Ovary (tissue), 9 donors: ENCODE results near the gene ZG16. TPM values are rescaled to one million over a fixed set of nuclear protein-coding genes. Genes with fewer than 3 reads are reported as not detected.
"Not testable (repeated sequence)": the region's sequence is repeated elsewhere in the genome, so short reads cannot be mapped to it uniquely, and the experiment has no call there.

ENCODE experiments used
- DNase-seq, 5 donors: peaks; one replicate each; pipeline ENCODE4 v3.0.0-alpha.2; 2019 to 2020
- H3K27ac ChIP-seq, 2 donors: fragments of 200-600 bp; one replicate each; pipeline versions ENCODE4 v1.5.1 to v1.8.0; 2019 to 2022
- H3K27me3 ChIP-seq: fragments of 200-600 bp; one replicate; pipeline ENCODE4 v1.8.0; 2022
- H3K36me3 ChIP-seq: fragments of 200-600 bp; sonication (generic); one replicate; pipeline ENCODE4 v1.5.1; 2019
- H3K4me1 ChIP-seq: one replicate; pipeline ENCODE4 v1.8.1; 2013; ENCODE audit warnings: mild to moderate bottlenecking, moderate library complexity; ENCODE audit not compliant: insufficient read depth
- H3K4me3 ChIP-seq: fragments of 200-600 bp; sonication (generic); one replicate; pipeline ENCODE4 v1.5.1; 2017
- H3K9me3 ChIP-seq, 2 donors: fragments of 200-600 bp in 1 of 2; sonication (generic) in 1 of 2; one replicate each; pipeline versions ENCODE4 v1.5.1 to v1.8.1; 2013 to 2019; ENCODE audit warnings: mild to moderate bottlenecking in 1 of 2, moderate library complexity in 1 of 2
- EP300 ChIP-seq: sonication (generic); formaldehyde crosslinking; IDR thresholded peaks from one replicate; pipeline ENCODE4 v1.6.1; 2017; ENCODE audit warnings: antibody characterized with exemption
- POLR2A ChIP-seq: fragments of 450-650 bp; IDR thresholded peaks from one replicate; pipeline ENCODE4 v1.6.1; 2017; ENCODE audit warnings: antibody characterized with exemption, mild to moderate bottlenecking, moderate library complexity
- WGBS, 3 donors: extraction: QIAGEN DNeasy Blood & Tissue Kit in 1 of 3; methylation state at CpG; one replicate each; pipeline versions ENCODE4 v1.1.5 to v1.1.7; 2013 to 2017; 5-methylcytosine and 5-hydroxymethylcytosine counted together
- intact Hi-C, 4 donors: fragments of 100-400 bp; cut with DNase I; formaldehyde crosslinking; loops; one replicate each; pipeline versions ENCODE4 v1.11.0 to v1.15.1; 2022 to 2023
- polyA plus RNA-seq, 2 donors: library from polyadenylated mRNA; stranded (reverse); fragments of 200-250 nt in 1 of 2; fragments of 350-450 nt in 1 of 2; fragmentation: Illumina TruSeq in 1 of 2; extraction: RNeasy Lipid Tissue Mini Kit (QIAGEN cat#74804) in 1 of 2; gene quantifications; one replicate each; pipeline ENCODE4 v1.2.3, GENCODE V29; 2013 to 2014
- total RNA-seq, 7 donors: library from RNA; depleted of rRNA in 2 of 7; stranded (reverse); fragments of >200 nt in 2 of 7; fragmentation: NEBNext Ultra II Directional in 3 of 7; extraction: Animal tissue kit (Norgen Biotek cat#: 25700) in 3 of 7; gene quantifications; one replicate each; pipeline versions ENCODE4 v1.1.0 to v1.2.4, GENCODE V29; 2016 to 2023
- TF ChIP-seq, protein P1 (sequence below), 3 donors: fragments of 450-650 bp in 2 of 3; fragments of 200-600 bp in 1 of 3; IDR thresholded peaks; one replicate each; pipeline versions ENCODE4 v1.5.1 to v1.8.0; 2016 to 2022; ENCODE audit warnings: antibody characterized with exemption in 3 of 3, mild to moderate bottlenecking in 1 of 3
- donor health status: DM: no; HTN: no; CAD: no; lungs with moderate emphysema.
- donor health status: DM: no; HTN: no; CAD: no.
- donor health status: Bipolar disorder and iron deficiency.
- donor health status: DM: yes; HTN: yes; CAD: no.
- donor health status: DM: no; HTN: no; CAD: no.
- donor health status: DM: yes; HTN: yes; CAD: no.

Gene ZG16
- total and polyA plus RNA-seq, 9 donors = 0.07 to 0.48 (median 0.15) TPM; not detected in 6

DNA sequence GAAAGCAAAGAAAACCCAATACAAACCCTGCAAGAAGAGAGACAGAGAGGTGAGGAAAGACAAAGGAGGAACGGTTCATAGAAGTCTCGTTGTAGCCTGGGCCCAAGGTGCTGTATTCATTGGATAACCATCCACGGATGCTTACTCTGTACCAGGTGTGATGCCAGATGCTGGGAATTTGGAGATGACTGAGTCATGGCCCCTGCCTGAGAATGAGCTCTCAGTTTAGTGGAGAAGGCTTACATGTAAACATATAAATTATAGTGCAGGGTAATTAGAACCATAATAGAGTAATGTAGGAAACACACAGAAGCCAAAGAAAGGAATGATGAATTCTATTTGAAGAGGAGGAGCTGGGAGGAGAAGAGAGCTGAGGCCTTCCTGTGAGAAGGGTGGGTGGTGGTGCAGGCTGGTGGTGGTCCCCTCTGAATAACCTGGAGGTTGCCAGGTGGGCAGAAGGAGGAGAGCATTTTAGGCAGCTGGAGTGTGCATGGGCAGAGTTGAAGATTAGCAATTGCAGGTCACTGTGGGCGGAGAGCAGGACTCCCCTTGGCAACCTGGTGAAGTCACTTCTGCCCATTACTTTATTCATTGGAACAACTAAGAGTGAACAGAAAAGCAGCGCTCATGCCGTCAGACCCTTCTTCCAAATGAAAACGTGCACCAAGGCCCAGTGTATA, 7.7 kb upstream of the ZG16 start:
- no peak overlapping the region for H3K27ac ChIP-seq
- no peaks in the 10 kb centered on the region for H3K36me3 ChIP-seq
- H3K4me3 ChIP-seq = no peak overlapping the region
- H3K27me3 ChIP-seq = no peaks in the 10 kb centered on the region
- H3K9me3 ChIP-seq = no peaks in the 10 kb centered on the region
- intact Hi-C loops = loop anchor here in 1 of 4 donors (10.0 kb wide), 1 partner anchor 106 kb away; the partner anchor contains the start of gene SPN
- 74 to 81% (median 78%) methylated on average over 7 of the region's 7 CpGs for WGBS, 3 donors
- H3K4me1 ChIP-seq = no peaks in the 10 kb centered on the region
- DNase-seq = no peak
- TF ChIP-seq EP300 (no peak), POLR2A (no peak)
- TF ChIP-seq, protein P1, sequence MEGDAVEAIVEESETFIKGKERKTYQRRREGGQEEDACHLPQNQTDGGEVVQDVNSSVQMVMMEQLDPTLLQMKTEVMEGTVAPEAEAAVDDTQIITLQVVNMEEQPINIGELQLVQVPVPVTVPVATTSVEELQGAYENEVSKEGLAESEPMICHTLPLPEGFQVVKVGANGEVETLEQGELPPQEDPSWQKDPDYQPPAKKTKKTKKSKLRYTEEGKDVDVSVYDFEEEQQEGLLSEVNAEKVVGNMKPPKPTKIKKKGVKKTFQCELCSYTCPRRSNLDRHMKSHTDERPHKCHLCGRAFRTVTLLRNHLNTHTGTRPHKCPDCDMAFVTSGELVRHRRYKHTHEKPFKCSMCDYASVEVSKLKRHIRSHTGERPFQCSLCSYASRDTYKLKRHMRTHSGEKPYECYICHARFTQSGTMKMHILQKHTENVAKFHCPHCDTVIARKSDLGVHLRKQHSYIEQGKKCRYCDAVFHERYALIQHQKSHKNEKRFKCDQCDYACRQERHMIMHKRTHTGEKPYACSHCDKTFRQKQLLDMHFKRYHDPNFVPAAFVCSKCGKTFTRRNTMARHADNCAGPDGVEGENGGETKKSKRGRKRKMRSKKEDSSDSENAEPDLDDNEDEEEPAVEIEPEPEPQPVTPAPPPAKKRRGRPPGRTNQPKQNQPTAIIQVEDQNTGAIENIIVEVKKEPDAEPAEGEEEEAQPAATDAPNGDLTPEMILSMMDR (IDR thresholded peaks at IDR 0.05) = no peak

DNA sequence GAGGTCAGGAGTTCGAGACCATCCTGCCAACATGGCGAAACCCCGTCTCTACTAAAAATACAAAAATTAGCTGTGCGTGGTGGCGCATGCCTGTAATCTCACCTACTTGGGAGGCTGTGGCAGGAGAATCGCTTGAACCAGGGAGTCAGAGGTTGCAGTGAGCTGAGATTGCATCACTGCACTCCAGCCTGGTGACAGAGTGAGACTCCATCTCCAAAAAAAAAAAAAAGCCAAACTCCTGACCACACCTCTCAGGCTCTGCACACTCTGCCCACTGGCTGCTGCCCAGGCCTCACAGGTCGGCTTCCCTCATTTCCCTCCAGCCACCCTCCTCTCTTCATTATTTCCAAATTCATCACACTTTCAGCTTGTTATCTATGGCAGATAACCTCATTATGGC, 5.7 kb upstream of the ZG16 start:
- H3K9me3 ChIP-seq, H3K27ac ChIP-seq, H3K36me3 ChIP-seq, H3K27me3 ChIP-seq, H3K4me3 ChIP-seq, DNase-seq, H3K4me1 ChIP-seq: not testable (repeated sequence)
- WGBS, 3 donors = 86 to 89% (median 86%) methylated on average over 7 of the region's 7 CpGs
- intact Hi-C loops = loop anchor here in 1 of 4 donors (10.0 kb wide), 1 partner anchor 108 kb away; the partner anchor contains the start of gene SPN

DNA sequence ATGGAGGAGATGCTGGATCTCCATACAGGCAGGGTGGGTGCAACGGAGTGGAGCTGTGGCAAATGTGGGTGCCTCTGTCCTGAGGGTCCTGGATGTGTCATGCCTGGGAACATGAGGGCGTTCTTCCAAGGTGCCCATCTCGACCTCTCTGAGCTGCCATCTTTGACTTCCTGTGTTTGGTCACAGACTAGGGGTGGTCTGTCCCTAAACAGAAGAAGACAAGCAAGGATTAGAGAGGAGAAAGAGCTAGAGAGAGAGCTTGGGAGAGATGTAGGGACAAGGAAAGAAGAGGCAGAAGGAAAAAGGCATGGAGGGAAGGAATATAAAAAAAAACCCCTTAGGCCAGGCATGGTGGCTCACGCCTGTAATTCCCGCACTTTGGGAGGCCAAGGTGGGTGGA, 3.3 kb upstream of the ZG16 start:
- H3K36me3 ChIP-seq = no peaks in the 10 kb centered on the region
- no peak overlapping the region for H3K27ac ChIP-seq
- no peak overlapping the region for H3K4me3 ChIP-seq
- DNase-seq = no peak
- no peaks in the 10 kb centered on the region for H3K9me3 ChIP-seq
- intact Hi-C loops = loop anchor here in 1 of 4 donors (10.0 kb wide), 1 partner anchor 110 kb away; the partner anchor contains the start of gene SPN
- H3K4me1 ChIP-seq = no peaks in the 10 kb centered on the region
- 92 to 96% (median 96%) methylated on average over 5 of the region's 5 CpGs for WGBS, 3 donors
- TF ChIP-seq, protein P1 (IDR thresholded peaks at IDR 0.05) = no peak
- TF ChIP-seq EP300 = no peak
- no peak for TF ChIP-seq POLR2A
- no peaks in the 10 kb centered on the region for H3K27me3 ChIP-seq

DNA sequence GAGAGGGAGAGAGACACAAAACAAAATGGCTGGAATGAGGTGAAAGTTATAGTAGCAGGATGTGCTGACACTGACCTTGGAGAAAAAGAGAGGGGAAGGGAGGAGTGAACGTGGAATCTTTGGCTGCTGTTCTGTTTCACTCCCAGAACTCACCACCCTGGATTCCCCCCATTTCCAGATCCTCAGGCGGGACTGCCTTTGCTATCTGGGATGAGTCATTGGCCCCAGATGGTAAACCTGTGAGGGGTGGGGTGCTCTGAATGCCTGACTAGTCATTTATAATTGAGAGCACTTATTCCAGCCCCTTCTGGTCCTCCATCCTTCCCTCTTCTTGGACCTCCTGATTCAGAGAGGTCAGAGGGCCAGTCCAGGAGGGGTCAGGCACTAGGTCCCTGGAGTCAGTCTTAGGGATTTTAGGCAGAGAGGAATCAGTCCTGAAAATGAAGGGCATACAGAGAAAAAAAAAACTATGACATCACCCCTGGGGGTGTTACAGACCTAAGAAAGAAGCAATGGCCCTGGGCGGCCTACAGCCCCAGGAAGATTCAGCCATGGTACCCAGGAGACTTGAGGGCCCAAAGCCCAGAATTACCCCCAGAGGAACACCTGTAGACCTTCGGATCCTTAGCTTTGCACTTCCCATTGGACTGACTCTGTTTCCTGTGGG, 2.2 kb upstream of the ZG16 start:
- H3K27me3 ChIP-seq = no peaks in the 10 kb centered on the region
- H3K36me3 ChIP-seq = no peaks in the 10 kb centered on the region
- H3K27ac ChIP-seq = no peak overlapping the region
- H3K4me3 ChIP-seq = no peak overlapping the region
- no peaks in the 10 kb centered on the region for H3K4me1 ChIP-seq
- TF ChIP-seq, protein P1 (IDR thresholded peaks at IDR 0.05) = no peak
- TF ChIP-seq POLR2A = no peak
- no peak for TF ChIP-seq EP300
- intact Hi-C loops = loop anchor here in 1 of 4 donors (10.0 kb wide), 1 partner anchor 111 kb away; the partner anchor contains the start of gene SPN
- peak in 3 of 5 donors; percentile 33 to 57 (median 50) for DNase-seq
- 47 to 56% (median 50%) methylated on average over 4 of the region's 4 CpGs for WGBS, 3 donors
- no peaks in the 10 kb centered on the region for H3K9me3 ChIP-seq

DNA sequence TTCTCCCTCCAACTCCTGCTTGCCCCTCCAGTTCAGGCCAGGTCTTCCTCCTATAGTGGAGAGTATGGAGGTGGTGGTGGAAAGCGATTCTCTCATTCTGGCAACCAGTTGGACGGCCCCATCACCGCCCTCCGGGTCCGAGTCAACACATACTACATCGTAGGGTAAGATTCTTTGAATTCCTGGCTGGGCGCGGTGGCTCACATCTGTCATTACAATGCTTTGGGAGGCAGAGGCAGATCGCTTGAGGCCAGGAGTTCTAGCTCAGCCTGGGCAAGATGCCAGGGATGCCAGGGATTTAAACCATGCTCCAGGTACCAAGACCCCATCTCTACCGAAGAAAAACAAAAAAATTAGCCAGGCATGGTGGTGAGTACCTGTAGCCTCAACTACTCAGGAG, 1.4 kb downstream of the ZG16 start:
- 60 to 89% (median 70%) methylated on average over 10 of the region's 10 CpGs for WGBS, 3 donors

DNA sequence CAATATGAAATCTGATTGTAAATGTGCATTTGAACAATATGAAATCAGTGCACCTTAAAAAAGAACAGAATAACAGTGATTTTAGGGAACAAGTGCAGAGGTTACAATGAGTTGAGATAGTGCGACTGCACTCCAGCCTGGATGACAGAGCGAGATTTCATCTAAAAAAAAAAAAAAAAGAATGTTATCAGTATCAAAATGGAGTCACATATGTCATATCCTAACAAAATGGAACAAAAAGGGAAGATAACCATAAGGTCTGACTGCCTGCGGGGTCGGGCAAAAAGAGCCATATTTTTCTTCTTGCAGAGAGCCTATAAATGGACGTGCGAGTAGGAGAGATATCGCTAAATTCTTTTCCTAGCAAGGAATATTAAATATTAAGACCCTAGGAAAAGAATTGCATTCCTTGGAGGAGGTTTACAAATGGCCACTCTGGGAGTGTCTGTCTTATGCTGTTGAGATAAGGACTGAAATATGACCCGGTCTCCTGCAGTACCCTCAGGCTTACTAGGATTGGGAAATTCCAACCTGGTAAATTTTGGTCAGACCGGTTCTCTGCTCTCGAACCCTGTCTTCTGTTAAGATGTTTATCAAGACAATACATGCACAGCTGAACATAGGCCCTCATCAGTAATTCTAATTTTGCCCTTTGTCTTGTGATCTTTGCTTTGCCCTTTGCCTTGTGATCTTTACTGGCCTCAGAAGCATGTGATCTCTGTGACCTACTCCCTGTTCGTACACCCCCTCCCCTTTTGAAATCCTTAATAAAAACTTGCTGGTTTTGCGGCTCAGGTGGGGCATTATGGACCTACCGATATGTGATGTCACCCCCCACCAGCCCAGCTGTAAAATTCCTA, 5.3 kb downstream of the ZG16 start:
- not testable (repeated sequence) for DNase-seq, H3K4me3 ChIP-seq, H3K4me1 ChIP-seq, H3K9me3 ChIP-seq, H3K27ac ChIP-seq, H3K27me3 ChIP-seq, H3K36me3 ChIP-seq
- WGBS, 3 donors = 68 to 70% (median 70%) methylated on average over 13 of the region's 13 CpGs
- intact Hi-C loops = loop anchor here in 2 of 4 donors (10.0 kb wide), 1 partner anchor 59 kb away; no protein-coding TSS in a partner anchor

More for the DNA sequence above, 1.4 kb downstream of the ZG16 start:
- H3K9me3 ChIP-seq = no peaks in the 10 kb centered on the region
- H3K27me3 ChIP-seq = no peaks in the 10 kb centered on the region
- H3K4me1 ChIP-seq = no peaks in the 10 kb centered on the region
- TF ChIP-seq EP300 (no peak), POLR2A (no peak)
- TF ChIP-seq, protein P1 (IDR thresholded peaks at IDR 0.05) = no peak
- H3K4me3 ChIP-seq = no peak overlapping the region
- no peaks in the 10 kb centered on the region for H3K36me3 ChIP-seq
- DNase-seq = no peak
- H3K27ac ChIP-seq = no peak overlapping the region
- intact Hi-C loops = loop anchor here in 1 of 4 donors (10.0 kb wide), 1 partner anchor 115 kb away; the partner anchor contains the start of gene SPN
